Heart right ventricle (tissue), 12 donors: ENCODE measurements around the gene TMEM127. TPM values are rescaled to one million over a fixed set of nuclear protein-coding genes. Genes with fewer than 3 reads are reported as not detected.

Source experiments
- polyA plus RNA-seq, 2 donors: library from polyadenylated mRNA; stranded (reverse); fragments of 200-250 nt; gene quantifications; one replicate each; pipeline ENCODE4 v1.2.3, GENCODE V29; 2013
- total RNA-seq, 10 donors: library from RNA; stranded (reverse); fragmentation: NEBNext Ultra II Directional in 3 of 10; extraction: Animal tissue kit (Norgen Biotek cat#: 25700) in 3 of 10; gene quantifications; one replicate each; pipeline versions ENCODE4 v1.2.1 to v1.2.4, GENCODE V29; 2021 to 2023
- donor health status: ischemic (EF 13 %, LVEDD 7.1; RV severe dilation, severe dysfunction).
- donor health status: healthy with polysubstance abuse.
- donor health status: DM: no; HTN: yes; CAD: no.
- donor health status: DM: no; HTN: no; CAD: no.
- donor health status: ischemic (EF 25% LVEDD 6.9; RV normal size, moderate dysfunction).
- donor health status: ischemic (EF 25% LVEDD 5.7; RV mildly dilated, moderate dysfunction).
- donor health status: healthy.
- donor health status: nonischemic (EF 11% LVEDD 7.7; RV severe dilation, severe dysfunction).
- donor health status: DM: yes; HTN: yes; CAD: no.
- donor health status: PGD.
- donor health status: ischemic (EF 29% LVEDD 5.4; RV normal size, mild dysfunction).
- donor health status: nonischemic (EF 23%, LVEDD 6.1; RV moderate dilation, normal function).

The TMEM127 gene
- total and polyA plus RNA-seq, 12 donors: 15.2 to 113 (median 88.3) TPM

Other genes with a start within 250 kb of the TMEM127 start
- gene GPAT2, start 231.1 kb downstream of the TMEM127 start, total RNA-seq: 10 to 100 TPM in 1 of 10 donors, 1 to 10 TPM in 9; 1.7 to 21.6 (median 3.6) TPM
- gene GPAT2, start 231.1 kb downstream of the TMEM127 start, polyA plus RNA-seq: 1 to 10 TPM; 4.6 to 9.2 TPM
- gene ADRA2B, start 149.4 kb downstream of the TMEM127 start, total RNA-seq: 1 to 10 TPM; 1.5 to 7.3 (median 3.4) TPM
- 1 to 10 TPM; 1.9 to 5.2 TPM for gene ADRA2B, start 149.4 kb downstream of the TMEM127 start, polyA plus RNA-seq
- gene ASTL, start 127.5 kb downstream of the TMEM127 start, total RNA-seq: not detected
- under 1 TPM in 1 of 2 donors, not detected in 1; 0.16 TPM for gene ASTL, start 127.5 kb downstream of the TMEM127 start, polyA plus RNA-seq
- gene DUSP2, start 120.6 kb downstream of the TMEM127 start, total RNA-seq: 1 to 10 TPM in 9 of 10 donors, under 1 TPM in 1; 0.61 to 6.8 (median 2.5) TPM
- gene DUSP2, start 120.6 kb downstream of the TMEM127 start, polyA plus RNA-seq: 10 to 100 TPM in 1 of 2 donors, 1 to 10 TPM in 1; 2.9 to 29.1 TPM
- 100 to 1,000 TPM; 138 to 397 (median 191) TPM for gene STARD7, start 57.2 kb downstream of the TMEM127 start, total RNA-seq
- gene STARD7, start 57.2 kb downstream of the TMEM127 start, polyA plus RNA-seq: 100 to 1,000 TPM in 1 of 2 donors, 10 to 100 TPM in 1; 50.8 to 312 TPM
- gene CIAO1, start 228 bp upstream of the TMEM127 start, total RNA-seq: 10 to 100 TPM; 59.2 to 72.1 (median 64.9) TPM
- 10 to 100 TPM; 22.1 to 59.4 TPM for gene CIAO1, start 228 bp upstream of the TMEM127 start, polyA plus RNA-seq
- 10 to 100 TPM; 56.2 to 70.5 (median 63.6) TPM for gene SNRNP200, start 39.5 kb upstream of the TMEM127 start, total RNA-seq
- 10 to 100 TPM; 49.2 to 67.5 TPM for gene SNRNP200, start 39.5 kb upstream of the TMEM127 start, polyA plus RNA-seq
- 1 to 10 TPM in 7 of 10 donors, under 1 TPM in 3; 0.30 to 3.4 (median 1.2) TPM for gene ITPRIPL1, start 59.3 kb upstream of the TMEM127 start, total RNA-seq
- gene ITPRIPL1, start 59.3 kb upstream of the TMEM127 start, polyA plus RNA-seq: 1 to 10 TPM in 1 of 2 donors, under 1 TPM in 1; 0.68 to 1.1 TPM
- 1 to 10 TPM in 2 of 10 donors, under 1 TPM in 8; 0.21 to 3.4 (median 0.51) TPM for gene NCAPH, start 69.8 kb upstream of the TMEM127 start, total RNA-seq
- gene NCAPH, start 69.8 kb upstream of the TMEM127 start, polyA plus RNA-seq: under 1 TPM; 0.35 to 0.95 TPM
- under 1 TPM in 2 of 10 donors, not detected in 8; 0.37 to 0.67 TPM for gene NEURL3, start 239.4 kb upstream of the TMEM127 start, total RNA-seq
- under 1 TPM; 0.06 to 0.22 TPM for gene NEURL3, start 239.4 kb upstream of the TMEM127 start, polyA plus RNA-seq